HFFc6 (cell line): ENCODE measurements around the gene SEPTIN10. TPM values are rescaled to one million over a fixed set of nuclear protein-coding genes. Genes with fewer than 3 reads are reported as not detected.

Experiments
- DNase-seq: peaks from one replicate; pipeline ENCODE4 v3.0.0-alpha.2; 2018
- H3K27ac Mint-ChIP-seq: 2 replicates; pipeline ENCODE4 v1.8.0; 2020; ENCODE audit warnings: mild to moderate bottlenecking, mixed read lengths
- H3K27me3 Mint-ChIP-seq: 2 replicates; pipeline ENCODE4 v1.8.0; 2021; ENCODE audit warnings: mild to moderate bottlenecking, moderate library complexity, mixed read lengths; ENCODE audit not compliant: insufficient read depth
- H3K36me3 Mint-ChIP-seq: 2 replicates; pipeline ENCODE4 v1.8.0; 2021; ENCODE audit warnings: low read depth, mixed read lengths
- H3K4me1 Mint-ChIP-seq: 2 replicates; pipeline ENCODE4 v1.8.0; 2020; ENCODE audit warnings: low read depth, mixed read lengths
- H3K4me3 Mint-ChIP-seq: 2 replicates; pipeline ENCODE4 v1.8.0; 2020; ENCODE audit warnings: mild to moderate bottlenecking, moderate library complexity, mixed read lengths
- H3K9me3 Mint-ChIP-seq: 2 replicates; pipeline ENCODE4 v1.8.0; 2020; ENCODE audit warnings: mild to moderate bottlenecking, mixed read lengths
- CTCF ChIP-seq: fragments of 200-600 bp; sonication (generic); IDR thresholded peaks from 2 replicates; pipeline ENCODE4 v1.5.0; 2021; ENCODE audit warnings: antibody characterized with exemption, mild to moderate bottlenecking
- total RNA-seq, 6 experiments: library from RNA; stranded (reverse); fragmentation: NEBNext Ultra II Directional; extraction: Animal tissue kit (Norgen Biotek cat#: 25700); gene quantifications; 2 replicates in 1 of 6; 3 replicates in 5 of 6; pipeline ENCODE4 v1.2.3, GENCODE V29; 2021

The SEPTIN10 gene
- total RNA-seq, 6 experiments from 2014 or later = 102 to 127 (median 114) TPM

DNA sequence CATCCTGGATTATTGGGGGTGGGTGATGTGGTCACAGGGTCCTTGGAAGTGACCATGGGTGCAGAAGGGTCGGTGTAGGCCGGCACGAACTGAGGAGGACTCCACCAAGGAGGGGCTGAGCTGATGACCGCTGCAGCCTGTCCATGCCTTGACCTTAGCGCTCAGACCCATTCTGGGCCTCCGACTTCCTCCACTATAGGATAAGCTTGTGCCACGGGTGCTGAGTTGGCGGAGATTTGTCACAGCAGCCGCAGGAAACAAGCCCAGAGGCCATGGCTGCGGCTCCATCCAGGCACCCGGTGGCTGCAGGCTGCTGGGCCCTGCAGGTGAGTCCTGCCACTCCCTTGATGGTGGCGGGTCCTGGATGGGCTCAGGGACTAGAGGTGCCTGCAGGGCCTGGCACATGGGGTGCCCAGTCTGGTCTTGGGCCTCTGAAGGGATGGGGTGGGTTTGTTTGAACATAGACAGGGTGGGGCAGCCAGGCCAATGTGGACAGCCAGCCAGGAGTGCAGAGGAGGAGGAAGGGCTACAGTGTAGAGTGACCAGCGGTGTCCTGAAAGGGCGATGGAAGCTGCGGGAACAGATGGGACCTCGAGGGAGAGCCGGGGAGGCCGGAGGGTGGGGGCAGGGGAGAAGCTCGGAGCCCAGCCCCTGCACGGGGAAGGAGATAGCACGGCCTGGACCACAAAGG is 84.8 kb downstream of the SEPTIN10 start:
- DNase-seq = no peak
- no peak overlapping the region for H3K4me3 Mint-ChIP-seq
- peaks cover 44% of the 10 kb centered on the region for H3K27me3 Mint-ChIP-seq
- peaks cover 4% of the 10 kb centered on the region; the same call in 1 of the 2 replicates for H3K4me1 Mint-ChIP-seq
- no peak overlapping the region for H3K27ac Mint-ChIP-seq
- no peak for TF ChIP-seq CTCF
- H3K9me3 Mint-ChIP-seq = no peaks in the 10 kb centered on the region
- no peaks in the 10 kb centered on the region for H3K36me3 Mint-ChIP-seq

DNA sequence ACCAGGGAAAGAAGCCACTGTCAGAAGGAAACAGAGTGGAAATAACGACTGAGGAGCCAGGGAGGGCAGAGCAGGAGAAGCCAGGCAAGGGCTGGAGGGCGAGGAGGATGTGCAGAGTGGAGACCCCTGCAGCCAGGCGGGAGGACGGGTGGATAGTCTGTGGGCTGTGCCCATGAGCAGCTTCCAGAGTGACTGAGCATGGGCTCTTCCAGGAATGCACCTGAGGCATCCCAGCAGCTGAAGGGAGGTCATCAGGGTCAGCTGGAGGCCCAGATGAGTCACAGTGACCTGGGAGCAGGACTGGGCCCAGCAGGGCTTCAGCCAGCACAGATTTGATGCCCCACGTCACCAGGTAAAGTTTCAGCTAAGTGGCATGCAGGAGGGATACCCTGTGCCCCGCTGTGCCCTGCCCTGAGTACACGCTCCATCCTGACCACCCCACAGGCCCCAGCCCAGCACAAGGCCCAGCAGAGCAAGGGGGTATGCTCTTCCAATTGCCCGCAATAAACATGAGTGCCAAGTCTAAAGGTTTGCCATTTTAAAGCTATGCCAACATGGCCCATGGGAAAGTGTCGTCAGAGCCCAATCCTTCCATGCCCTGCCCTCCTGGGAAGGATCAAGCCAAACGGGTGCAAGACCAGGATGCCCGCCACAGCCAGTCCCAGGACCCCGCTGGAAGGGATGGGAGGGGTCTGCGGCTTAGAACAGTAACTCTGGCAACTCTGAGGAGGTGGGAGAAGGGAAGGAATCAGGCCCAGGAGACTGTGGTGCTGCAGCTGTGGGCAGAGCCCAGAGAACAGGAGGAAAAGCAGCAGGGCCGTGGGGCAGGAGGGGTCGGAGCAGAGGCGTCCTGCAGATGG is 85.7 kb downstream of the SEPTIN10 start:
- peaks cover 40% of the 10 kb centered on the region for H3K27me3 Mint-ChIP-seq
- H3K4me1 Mint-ChIP-seq = peaks cover 4% of the 10 kb centered on the region; the same call in 1 of the 2 replicates
- no peak overlapping the region for H3K4me3 Mint-ChIP-seq
- no peaks in the 10 kb centered on the region for H3K9me3 Mint-ChIP-seq
- no peak for DNase-seq
- H3K36me3 Mint-ChIP-seq = no peaks in the 10 kb centered on the region
- H3K27ac Mint-ChIP-seq = no peak overlapping the region
- no peak for TF ChIP-seq CTCF

GRCh38 chr2:109527079-109527478 is 86.7 kb downstream of the SEPTIN10 start:
- no peak for DNase-seq
- H3K36me3 Mint-ChIP-seq = no peaks in the 10 kb centered on the region
- H3K27ac Mint-ChIP-seq = no peak overlapping the region
- H3K27me3 Mint-ChIP-seq = peaks cover 40% of the 10 kb centered on the region
- no peak overlapping the region for H3K4me3 Mint-ChIP-seq
- peaks cover 4% of the 10 kb centered on the region; the same call in 1 of the 2 replicates for H3K4me1 Mint-ChIP-seq
- TF ChIP-seq CTCF = no peak
- H3K9me3 Mint-ChIP-seq = no peaks in the 10 kb centered on the region

DNA sequence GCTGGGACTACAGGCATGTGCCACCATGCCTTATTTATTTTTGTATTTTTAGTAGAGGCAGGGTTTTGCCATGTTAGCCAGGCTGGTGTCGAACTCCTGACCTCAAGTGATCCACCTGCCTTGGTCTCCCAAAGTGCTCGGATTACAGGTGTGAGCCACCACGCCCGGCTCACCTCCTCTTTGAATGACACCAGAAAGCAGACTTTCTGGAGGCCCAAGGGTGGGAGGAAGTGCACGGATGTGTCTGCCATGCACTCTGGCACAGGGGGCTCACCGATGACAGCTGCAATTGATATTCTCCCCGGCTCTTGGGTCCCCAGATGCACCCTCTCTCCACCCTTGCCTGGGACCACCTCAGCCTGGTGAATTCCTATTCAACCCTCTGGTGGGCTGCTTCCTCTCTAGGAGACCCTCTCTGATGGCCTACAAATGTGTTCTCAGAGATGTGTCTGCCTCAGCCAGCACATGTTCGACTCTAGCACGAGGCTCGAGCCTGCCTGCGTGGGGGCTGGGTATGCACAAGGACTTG is 87.3 kb downstream of the SEPTIN10 start:
- Mint-ChIP-seq H3K9me3 (no peaks in the 10 kb centered on the region), H3K4me1 (peaks cover 4% of the 10 kb centered on the region; the same call in 1 of the 2 replicates), H3K27ac (no peak overlapping the region), H3K36me3 (no peaks in the 10 kb centered on the region), H3K4me3 (no peak overlapping the region), H3K27me3 (peaks cover 40% of the 10 kb centered on the region)
- no peak for TF ChIP-seq CTCF
- DNase-seq = no peak

GRCh38 chr2:109525836-109526235 is 87.9 kb downstream of the SEPTIN10 start:
- no peak overlapping the region for H3K27ac Mint-ChIP-seq
- peaks cover 36% of the 10 kb centered on the region for H3K27me3 Mint-ChIP-seq
- no peaks in the 10 kb centered on the region for H3K9me3 Mint-ChIP-seq
- peaks cover 4% of the 10 kb centered on the region; the same call in 1 of the 2 replicates for H3K4me1 Mint-ChIP-seq
- no peak for TF ChIP-seq CTCF
- no peak for DNase-seq
- H3K36me3 Mint-ChIP-seq = no peaks in the 10 kb centered on the region
- H3K4me3 Mint-ChIP-seq = no peak overlapping the region
